ENCODE measurements around the gene C6orf120. TPM values are rescaled to one million over a fixed set of nuclear protein-coding genes. Genes with fewer than 3 reads are reported as not detected.
A peak's percentile ranks its signal among the peaks of the same experiment; 100 is the strongest.

Gene C6orf120
- total RNA-seq, 1 donor from 2014 or later, result 19.8 TPM

DNA sequence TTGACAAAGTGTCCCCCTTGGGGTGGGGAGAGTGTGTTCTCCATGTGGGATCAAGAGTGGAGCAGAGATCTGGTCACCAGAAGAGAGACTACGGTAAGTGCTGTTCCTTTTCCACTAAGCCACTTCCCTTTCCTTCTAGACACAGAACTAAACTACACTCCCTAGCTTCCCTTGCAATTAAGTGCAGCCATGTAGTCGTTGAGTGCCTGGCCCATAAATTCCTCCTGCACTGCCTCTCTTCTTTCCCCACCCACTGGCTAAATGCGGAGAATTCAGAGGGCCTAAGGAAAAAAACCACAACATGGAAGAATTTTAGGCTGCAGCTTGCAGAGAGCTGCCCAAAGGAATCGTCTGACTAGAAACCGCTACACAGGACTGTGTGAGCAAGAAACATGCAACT, 1.6 kb upstream of the C6orf120 start:
- Histone ChIP-seq H3K36me3 (ENCODE audit: control insufficient read depth in 3 of 3, insufficient read depth in 3 of 3, low read length in 3 of 3) (peaks cover 2 to 11% (median 8%) of the 10 kb centered on the region in 3 donors), H3K9me3 (ENCODE audit: control insufficient read depth in 3 of 3, low read length in 3 of 3) (no peaks in the 10 kb centered on the region), H3K27me3 (ENCODE audit: control insufficient read depth in 3 of 3, insufficient read depth in 3 of 3, low read length in 3 of 3) (no peaks in the 10 kb centered on the region), H3K27ac (ENCODE audit: low read depth, low read length) (no peak overlapping the region), H3K9ac (ENCODE audit: low read depth in 1 of 3, low read length in 3 of 3) (no peak overlapping the region), H3K4me3 (ENCODE audit: low read length in 3 of 3) (no peak overlapping the region), H3K4me1 (ENCODE audit: control insufficient read depth in 3 of 3, insufficient read depth in 3 of 3, low read length in 3 of 3) (peaks cover 30 to 52% (median 32%) of the 10 kb centered on the region in 3 donors)

DNA sequence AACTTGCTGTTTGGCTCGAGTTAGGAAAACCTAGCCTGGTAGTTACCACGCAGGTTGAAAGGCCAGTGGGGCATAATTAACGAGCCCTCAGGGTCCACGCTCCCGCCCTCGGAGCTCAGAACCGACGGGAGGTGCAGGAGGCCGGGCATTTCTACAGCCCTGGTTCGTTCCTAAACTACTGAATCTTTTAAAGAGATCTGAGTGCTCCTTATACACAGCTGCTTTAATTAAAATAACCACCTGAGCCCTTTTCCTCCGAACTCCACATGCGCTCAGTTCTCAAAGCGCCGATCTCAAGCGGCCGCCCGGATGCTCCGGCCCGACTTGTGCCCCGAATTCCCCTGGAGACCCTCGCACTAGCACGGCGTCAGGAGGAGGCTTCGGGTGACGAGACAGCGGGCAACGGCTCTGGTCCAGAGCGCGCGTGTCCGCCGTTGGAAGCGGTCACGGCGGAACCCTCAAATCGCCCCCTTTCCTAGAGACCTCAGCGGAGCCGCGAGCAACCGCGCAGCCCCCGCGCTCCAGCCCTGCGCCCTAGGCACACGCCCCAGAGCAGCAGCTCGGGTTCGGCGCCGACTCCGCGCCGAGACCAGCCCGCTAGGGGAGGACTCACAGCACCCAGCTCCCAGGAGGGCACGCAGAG, 494 bp upstream of the C6orf120 start:
- no peaks in the 10 kb centered on the region for H3K27me3 ChIP-seq (ENCODE audit: control insufficient read depth in 3 of 3, insufficient read depth in 3 of 3, low read length in 3 of 3)
- H3K4me3 ChIP-seq (ENCODE audit: low read length in 3 of 3), result peak overlapping the region; percentile 90 to 98 (median 97)
- H3K9ac ChIP-seq (ENCODE audit: low read depth in 1 of 3, low read length in 3 of 3), result peak overlapping the region; percentile 91 to 96 (median 93)
- H3K27ac ChIP-seq (ENCODE audit: low read depth, low read length), result peak overlapping the region; percentile 95
- peaks cover 2 to 11% (median 8%) of the 10 kb centered on the region in 3 donors for H3K36me3 ChIP-seq (ENCODE audit: control insufficient read depth in 3 of 3, insufficient read depth in 3 of 3, low read length in 3 of 3)
- no peaks in the 10 kb centered on the region for H3K9me3 ChIP-seq (ENCODE audit: control insufficient read depth in 3 of 3, low read length in 3 of 3)
- H3K4me1 ChIP-seq (ENCODE audit: control insufficient read depth in 3 of 3, insufficient read depth in 3 of 3, low read length in 3 of 3), result peaks cover 30 to 52% (median 32%) of the 10 kb centered on the region in 3 donors

DNA sequence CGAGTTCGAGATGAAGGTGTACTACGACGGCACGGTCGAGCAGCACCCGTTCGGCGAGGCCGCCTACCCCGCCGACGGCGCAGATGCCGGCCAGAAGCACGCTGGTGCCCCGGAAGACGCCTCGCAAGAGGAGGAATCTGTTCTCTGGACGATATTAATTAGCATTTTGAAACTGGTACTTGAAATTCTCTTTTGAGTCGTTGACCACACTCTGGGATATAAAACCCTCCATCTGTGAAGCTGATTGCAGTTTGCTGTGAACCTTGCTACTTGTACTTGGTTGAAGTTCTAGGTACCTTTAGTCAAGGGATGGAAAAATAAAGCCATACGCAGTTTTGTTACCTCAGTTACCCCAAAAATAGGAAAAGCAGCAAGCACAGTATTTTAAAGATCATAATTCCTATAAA, 917 bp downstream of the C6orf120 start:
- H3K4me3 ChIP-seq (ENCODE audit: low read length in 3 of 3), result peak overlapping the region; percentile 90 to 98 (median 97)
- no peaks in the 10 kb centered on the region for H3K27me3 ChIP-seq (ENCODE audit: control insufficient read depth in 3 of 3, insufficient read depth in 3 of 3, low read length in 3 of 3)
- H3K9ac ChIP-seq (ENCODE audit: low read depth in 1 of 3, low read length in 3 of 3), result peak overlapping the region; percentile 91 to 96 (median 93)
- H3K27ac ChIP-seq (ENCODE audit: low read depth, low read length), result peak overlapping the region; percentile 95
- no peaks in the 10 kb centered on the region for H3K9me3 ChIP-seq (ENCODE audit: control insufficient read depth in 3 of 3, low read length in 3 of 3)
- peaks cover 30 to 51% (median 32%) of the 10 kb centered on the region in 3 donors for H3K4me1 ChIP-seq (ENCODE audit: control insufficient read depth in 3 of 3, insufficient read depth in 3 of 3, low read length in 3 of 3)
- H3K36me3 ChIP-seq (ENCODE audit: control insufficient read depth in 3 of 3, insufficient read depth in 3 of 3, low read length in 3 of 3), result peaks cover 2 to 14% (median 13%) of the 10 kb centered on the region in 3 donors

DNA sequence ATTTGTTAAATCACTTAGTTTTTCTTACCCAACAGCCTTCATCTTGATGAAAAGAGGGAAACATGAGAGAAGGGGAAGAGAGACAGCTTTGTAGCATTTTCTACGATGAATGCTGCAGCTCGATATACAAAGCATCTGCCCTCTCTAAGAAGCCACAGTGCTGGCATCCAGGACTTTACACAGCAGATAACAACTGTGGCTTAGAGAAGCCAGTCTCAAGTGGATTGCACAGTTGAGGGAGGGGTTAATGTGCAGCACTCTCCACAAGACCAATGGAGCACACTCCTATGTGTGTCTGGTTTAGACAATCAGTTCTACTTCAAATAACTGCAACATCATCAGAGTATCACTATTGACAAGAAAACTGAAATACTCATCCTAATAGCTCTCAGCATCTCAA, 5.8 kb downstream of the C6orf120 start:
- no peaks in the 10 kb centered on the region for H3K9me3 ChIP-seq (ENCODE audit: control insufficient read depth in 3 of 3, low read length in 3 of 3)
- H3K36me3 ChIP-seq (ENCODE audit: control insufficient read depth in 3 of 3, insufficient read depth in 3 of 3, low read length in 3 of 3), result peaks cover 10 to 35% (median 32%) of the 10 kb centered on the region in 3 donors
- no peak overlapping the region for H3K9ac ChIP-seq (ENCODE audit: low read depth in 1 of 3, low read length in 3 of 3)
- no peak overlapping the region for H3K27ac ChIP-seq (ENCODE audit: low read depth, low read length)
- H3K27me3 ChIP-seq (ENCODE audit: control insufficient read depth in 3 of 3, insufficient read depth in 3 of 3, low read length in 3 of 3), result no peaks in the 10 kb centered on the region
- H3K4me3 ChIP-seq (ENCODE audit: low read length in 3 of 3), result no peak overlapping the region
- peaks cover 13 to 17% (median 17%) of the 10 kb centered on the region in 3 donors for H3K4me1 ChIP-seq (ENCODE audit: control insufficient read depth in 3 of 3, insufficient read depth in 3 of 3, low read length in 3 of 3)

DNA sequence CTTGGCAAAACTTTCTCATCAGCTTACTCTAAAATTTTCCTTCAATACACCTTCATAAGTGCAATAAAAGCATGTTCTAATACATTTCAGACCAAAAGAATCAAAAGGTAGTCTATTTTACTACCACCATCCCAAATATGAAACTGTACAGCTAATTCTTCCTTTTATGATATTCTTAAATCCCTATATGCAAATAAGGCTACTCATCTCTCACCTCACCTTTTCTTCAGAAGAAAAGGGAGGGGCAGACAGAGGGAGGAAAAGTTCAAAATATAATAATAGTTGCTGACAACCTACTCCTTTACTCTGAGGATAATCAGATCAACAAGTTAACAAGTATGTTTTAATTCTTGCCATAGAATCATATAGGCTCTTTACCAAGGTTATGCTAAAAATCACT, 7.4 kb downstream of the C6orf120 start:
- no peaks in the 10 kb centered on the region for H3K9me3 ChIP-seq (ENCODE audit: control insufficient read depth in 3 of 3, low read length in 3 of 3)
- peaks cover 16 to 40% (median 37%) of the 10 kb centered on the region in 3 donors for H3K36me3 ChIP-seq (ENCODE audit: control insufficient read depth in 3 of 3, insufficient read depth in 3 of 3, low read length in 3 of 3)
- H3K4me3 ChIP-seq (ENCODE audit: low read length in 3 of 3), result no peak overlapping the region
- no peak overlapping the region for H3K27ac ChIP-seq (ENCODE audit: low read depth, low read length)
- H3K27me3 ChIP-seq (ENCODE audit: control insufficient read depth in 3 of 3, insufficient read depth in 3 of 3, low read length in 3 of 3), result no peaks in the 10 kb centered on the region
- H3K9ac ChIP-seq (ENCODE audit: low read depth in 1 of 3, low read length in 3 of 3), result no peak overlapping the region
- H3K4me1 ChIP-seq (ENCODE audit: control insufficient read depth in 3 of 3, insufficient read depth in 3 of 3, low read length in 3 of 3), result peaks cover 4 to 6% (median 4%) of the 10 kb centered on the region in 3 donors

DNA sequence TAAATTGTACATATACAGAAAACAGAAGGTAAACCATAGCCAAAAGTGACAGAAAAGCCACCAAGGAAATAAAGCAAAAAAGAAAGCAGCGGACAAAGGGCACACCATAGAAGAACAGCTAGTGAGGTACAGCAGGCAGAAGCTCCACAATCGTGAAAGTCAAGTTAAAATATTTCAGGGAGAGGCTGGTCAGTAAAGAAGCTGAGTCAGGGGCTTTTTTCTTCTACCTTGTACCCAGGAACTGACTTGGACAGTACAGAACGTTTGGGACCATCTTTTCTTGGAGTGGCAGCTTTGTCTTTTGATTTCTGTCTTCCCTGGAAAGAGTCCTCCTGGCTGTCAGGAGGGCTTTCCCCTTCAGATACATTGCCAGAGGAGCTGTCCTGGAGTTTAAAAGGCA, 8.1 kb downstream of the C6orf120 start:
- Histone ChIP-seq H3K9me3 (ENCODE audit: control insufficient read depth in 3 of 3, low read length in 3 of 3) (no peaks in the 10 kb centered on the region), H3K27me3 (ENCODE audit: control insufficient read depth in 3 of 3, insufficient read depth in 3 of 3, low read length in 3 of 3) (no peaks in the 10 kb centered on the region), H3K36me3 (ENCODE audit: control insufficient read depth in 3 of 3, insufficient read depth in 3 of 3, low read length in 3 of 3) (peaks cover 17 to 48% (median 41%) of the 10 kb centered on the region in 3 donors), H3K4me1 (ENCODE audit: control insufficient read depth in 3 of 3, insufficient read depth in 3 of 3, low read length in 3 of 3) (peaks cover under 1 to 3% (median 1%) of the 10 kb centered on the region in 3 donors), H3K27ac (ENCODE audit: low read depth, low read length) (no peak overlapping the region), H3K4me3 (ENCODE audit: low read length in 3 of 3) (no peak overlapping the region), H3K9ac (ENCODE audit: low read depth in 1 of 3, low read length in 3 of 3) (no peak overlapping the region)

DNA sequence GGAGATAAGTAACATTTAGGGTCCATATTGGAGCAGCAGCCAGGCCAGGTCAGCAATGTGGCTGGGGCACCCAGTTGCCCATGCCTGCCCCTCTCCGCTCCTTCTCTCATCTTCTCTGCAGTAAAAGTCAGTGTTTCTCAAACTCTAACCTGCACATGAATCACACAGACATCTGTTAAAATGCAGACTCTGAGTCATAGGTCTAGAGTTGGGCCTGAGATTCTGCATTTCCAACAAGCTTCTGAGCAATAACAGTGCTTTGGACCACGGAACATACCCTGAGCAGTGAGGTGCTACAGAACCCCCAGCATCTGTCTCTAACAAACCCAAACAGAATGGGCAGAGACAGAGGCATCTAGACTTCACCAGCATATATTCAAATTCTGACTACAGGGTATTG, 12.3 kb downstream of the C6orf120 start:
- no peaks in the 10 kb centered on the region for H3K9me3 ChIP-seq (ENCODE audit: control insufficient read depth in 3 of 3, low read length in 3 of 3)
- H3K36me3 ChIP-seq (ENCODE audit: control insufficient read depth in 3 of 3, insufficient read depth in 3 of 3, low read length in 3 of 3), result peaks cover 23 to 50% (median 43%) of the 10 kb centered on the region in 3 donors
- H3K27ac ChIP-seq (ENCODE audit: low read depth, low read length), result no peak overlapping the region
- no peak overlapping the region for H3K9ac ChIP-seq (ENCODE audit: low read depth in 1 of 3, low read length in 3 of 3)
- H3K27me3 ChIP-seq (ENCODE audit: control insufficient read depth in 3 of 3, insufficient read depth in 3 of 3, low read length in 3 of 3), result no peaks in the 10 kb centered on the region
- no peak overlapping the region for H3K4me3 ChIP-seq (ENCODE audit: low read length in 3 of 3)
- H3K4me1 ChIP-seq (ENCODE audit: control insufficient read depth in 3 of 3, insufficient read depth in 3 of 3, low read length in 3 of 3), result no peaks in the 10 kb centered on the region

DNA sequence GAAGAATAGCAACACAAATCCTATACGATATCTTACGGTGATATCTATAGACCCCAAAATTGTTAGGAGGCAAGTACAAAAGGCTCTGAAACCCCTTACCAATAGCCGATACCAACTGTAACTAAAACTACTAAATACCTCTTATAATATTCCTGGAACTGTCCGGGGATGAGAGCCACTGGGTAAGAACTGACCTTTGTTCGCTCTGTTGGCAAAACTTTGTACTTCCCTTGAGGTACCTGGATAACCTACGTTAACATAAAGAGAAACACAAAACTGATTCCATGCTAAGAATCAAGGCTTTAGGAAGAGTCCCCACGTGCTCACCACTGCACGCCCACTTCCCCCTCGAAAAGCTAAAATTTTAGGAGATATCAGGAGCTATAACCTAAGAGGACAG, 12.7 kb downstream of the C6orf120 start:
- H3K36me3 ChIP-seq (ENCODE audit: control insufficient read depth in 3 of 3, insufficient read depth in 3 of 3, low read length in 3 of 3), result peaks cover 19 to 45% (median 42%) of the 10 kb centered on the region in 3 donors
- no peaks in the 10 kb centered on the region for H3K4me1 ChIP-seq (ENCODE audit: control insufficient read depth in 3 of 3, insufficient read depth in 3 of 3, low read length in 3 of 3)
- H3K4me3 ChIP-seq (ENCODE audit: low read length in 3 of 3), result no peak overlapping the region
- H3K9me3 ChIP-seq (ENCODE audit: control insufficient read depth in 3 of 3, low read length in 3 of 3), result no peaks in the 10 kb centered on the region
- H3K9ac ChIP-seq (ENCODE audit: low read depth in 1 of 3, low read length in 3 of 3), result no peak overlapping the region
- H3K27me3 ChIP-seq (ENCODE audit: control insufficient read depth in 3 of 3, insufficient read depth in 3 of 3, low read length in 3 of 3), result no peaks in the 10 kb centered on the region
- no peak overlapping the region for H3K27ac ChIP-seq (ENCODE audit: low read depth, low read length)

DNA sequence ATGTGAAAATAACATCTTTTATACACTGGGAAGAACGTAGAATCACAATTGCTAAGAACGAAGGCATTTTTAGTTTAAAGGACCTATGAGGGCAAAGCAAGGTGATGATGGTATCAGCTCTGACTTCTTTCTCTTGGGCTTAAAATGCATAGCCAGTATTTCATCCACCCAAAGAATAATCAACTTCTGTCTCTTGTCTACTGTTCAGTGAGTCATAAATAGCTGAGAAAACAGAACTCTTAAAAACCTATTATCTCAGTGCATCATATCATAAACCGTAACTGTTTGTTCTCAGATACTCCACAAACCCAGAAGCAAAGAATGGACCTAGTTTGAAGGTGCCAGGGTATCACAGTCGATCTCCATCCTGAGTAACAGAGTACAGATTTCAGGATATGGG, 17.2 kb downstream of the C6orf120 start:
- Histone ChIP-seq H3K36me3 (ENCODE audit: control insufficient read depth in 3 of 3, insufficient read depth in 3 of 3, low read length in 3 of 3) (peaks cover 10 to 24% (median 22%) of the 10 kb centered on the region in 3 donors), H3K4me3 (ENCODE audit: low read length in 3 of 3) (no peak overlapping the region), H3K27me3 (ENCODE audit: control insufficient read depth in 3 of 3, insufficient read depth in 3 of 3, low read length in 3 of 3) (no peaks in the 10 kb centered on the region), H3K27ac (ENCODE audit: low read depth, low read length) (no peak overlapping the region), H3K4me1 (ENCODE audit: control insufficient read depth in 3 of 3, insufficient read depth in 3 of 3, low read length in 3 of 3) (peaks cover 11 to 17% (median 12%) of the 10 kb centered on the region in 3 donors), H3K9ac (ENCODE audit: low read depth in 1 of 3, low read length in 3 of 3) (no peak overlapping the region), H3K9me3 (ENCODE audit: control insufficient read depth in 3 of 3, low read length in 3 of 3) (no peaks in the 10 kb centered on the region)

DNA sequence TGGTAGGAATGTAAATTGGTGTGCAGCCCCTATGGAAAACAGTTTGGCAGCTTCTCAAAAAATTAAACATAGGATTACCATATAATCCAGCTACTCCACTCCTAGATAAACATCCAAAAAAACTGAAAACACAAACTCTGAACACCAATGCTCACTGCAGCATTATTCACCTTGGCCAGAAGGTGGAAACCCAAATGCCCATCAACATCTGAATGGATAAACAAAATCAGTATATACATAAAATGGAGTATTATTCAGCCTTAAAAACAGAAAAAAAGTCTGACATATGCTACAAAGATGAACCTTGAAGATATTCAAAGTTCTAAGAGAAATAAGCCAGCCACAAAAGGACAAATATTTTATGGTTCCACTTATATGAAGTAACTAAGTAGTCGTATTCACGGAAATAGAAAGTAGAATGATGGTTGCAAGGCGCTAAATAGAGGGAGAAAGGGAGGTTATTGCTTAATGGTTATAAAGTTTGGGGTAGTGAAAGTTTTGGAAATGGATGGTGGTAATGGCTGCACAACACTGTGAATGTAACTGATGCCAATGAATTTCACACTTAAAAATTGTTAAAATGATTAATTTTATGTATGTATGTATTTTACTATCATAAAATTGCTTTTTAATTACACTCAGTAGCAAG, 18.4 kb downstream of the C6orf120 start:
- no peaks in the 10 kb centered on the region for H3K27me3 ChIP-seq (ENCODE audit: control insufficient read depth in 3 of 3, insufficient read depth in 3 of 3, low read length in 3 of 3)
- no peak overlapping the region for H3K4me3 ChIP-seq (ENCODE audit: low read length in 3 of 3)
- H3K4me1 ChIP-seq (ENCODE audit: control insufficient read depth in 3 of 3, insufficient read depth in 3 of 3, low read length in 3 of 3), result peaks cover 15 to 23% (median 17%) of the 10 kb centered on the region in 3 donors
- H3K9me3 ChIP-seq (ENCODE audit: control insufficient read depth in 3 of 3, low read length in 3 of 3), result no peaks in the 10 kb centered on the region
- H3K9ac ChIP-seq (ENCODE audit: low read depth in 1 of 3, low read length in 3 of 3), result no peak overlapping the region
- H3K27ac ChIP-seq (ENCODE audit: low read depth, low read length), result no peak overlapping the region
- H3K36me3 ChIP-seq (ENCODE audit: control insufficient read depth in 3 of 3, insufficient read depth in 3 of 3, low read length in 3 of 3), result peaks cover 6 to 13% (median 12%) of the 10 kb centered on the region in 3 donors

All from skeletal muscle tissue (tissue), 4 donors.